ENCODE data around the gene ZMYND8.

DNA sequence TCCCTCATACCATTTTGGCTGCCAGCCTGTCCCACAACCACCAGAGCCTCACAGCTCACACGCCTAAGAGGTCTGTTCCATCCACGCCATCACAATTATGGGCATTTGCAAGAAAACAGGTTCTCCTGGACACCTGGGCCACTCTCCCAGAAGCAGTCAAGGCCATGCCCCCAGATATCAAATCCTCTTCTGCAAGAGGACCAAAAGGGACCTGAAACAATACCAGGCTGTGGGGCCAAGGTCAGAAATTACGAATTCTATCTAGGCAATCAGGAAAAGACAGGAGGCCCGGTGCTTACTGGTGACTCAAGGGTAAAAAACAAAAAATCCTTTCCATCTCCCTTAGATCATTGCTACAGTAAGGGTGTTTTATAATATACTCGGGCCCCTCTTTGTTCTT is 69.8 kb downstream of the ZMYND8 start:
- TF ChIP-seq, protein P1, sequence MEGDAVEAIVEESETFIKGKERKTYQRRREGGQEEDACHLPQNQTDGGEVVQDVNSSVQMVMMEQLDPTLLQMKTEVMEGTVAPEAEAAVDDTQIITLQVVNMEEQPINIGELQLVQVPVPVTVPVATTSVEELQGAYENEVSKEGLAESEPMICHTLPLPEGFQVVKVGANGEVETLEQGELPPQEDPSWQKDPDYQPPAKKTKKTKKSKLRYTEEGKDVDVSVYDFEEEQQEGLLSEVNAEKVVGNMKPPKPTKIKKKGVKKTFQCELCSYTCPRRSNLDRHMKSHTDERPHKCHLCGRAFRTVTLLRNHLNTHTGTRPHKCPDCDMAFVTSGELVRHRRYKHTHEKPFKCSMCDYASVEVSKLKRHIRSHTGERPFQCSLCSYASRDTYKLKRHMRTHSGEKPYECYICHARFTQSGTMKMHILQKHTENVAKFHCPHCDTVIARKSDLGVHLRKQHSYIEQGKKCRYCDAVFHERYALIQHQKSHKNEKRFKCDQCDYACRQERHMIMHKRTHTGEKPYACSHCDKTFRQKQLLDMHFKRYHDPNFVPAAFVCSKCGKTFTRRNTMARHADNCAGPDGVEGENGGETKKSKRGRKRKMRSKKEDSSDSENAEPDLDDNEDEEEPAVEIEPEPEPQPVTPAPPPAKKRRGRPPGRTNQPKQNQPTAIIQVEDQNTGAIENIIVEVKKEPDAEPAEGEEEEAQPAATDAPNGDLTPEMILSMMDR (IDR thresholded peaks at IDR 0.05): no peak
- no peak for TF ChIP-seq POLR2A (IDR thresholded peaks at IDR 0.05)

All from testis (tissue), 2 donors.